H4 (cell line): ENCODE measurements around the gene CAV3. TPM values are rescaled to one million over a fixed set of nuclear protein-coding genes. Genes with fewer than 3 reads are reported as not detected.

ENCODE experiments used
- DNase-seq: peaks from one replicate; pipeline ENCODE4 v3.0.0-alpha.2; 2015; ENCODE audit warnings: low spot score
- total RNA-seq: library from RNA; depleted of rRNA; stranded (reverse); fragments of >200 nt; shearing (Covaris generic); gene quantifications from 2 replicates; pipeline ENCODE4 v1.2.3, GENCODE V29; 2014; rRNA removed

Gene CAV3
- total RNA-seq, 1 experiment from 2014 or later: not detected

DNA sequence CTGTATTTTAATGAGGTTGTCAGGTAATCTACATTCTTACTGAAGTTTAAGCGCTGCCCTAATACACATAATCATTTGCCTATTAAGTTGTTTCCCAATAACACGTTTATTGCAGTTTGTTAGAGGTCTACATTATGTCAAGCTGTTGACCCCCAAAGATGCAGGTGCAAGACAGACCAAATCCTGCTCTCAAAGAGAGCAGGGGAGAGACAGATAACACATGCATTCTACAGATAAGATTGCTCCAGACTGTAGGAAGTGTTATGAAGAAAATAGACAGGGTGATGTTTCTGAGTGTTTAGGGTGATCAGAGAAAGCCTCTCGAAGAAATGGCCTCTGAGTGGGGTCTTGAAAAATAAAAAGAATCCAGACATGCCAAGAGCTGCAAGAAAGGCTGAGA lies 60.6 kb downstream of the CAV3 start:
- DNase-seq: no peak

Other genes with a start within 250 kb of the CAV3 start
- 12.0 and 13.7 TPM in 2 replicates for gene LMCD1, start 232.0 kb upstream of the CAV3 start, total RNA-seq
- gene SSUH2, start 89.0 kb upstream of the CAV3 start, total RNA-seq: 0.06 TPM in 1 of 2 replicates, not detected in the other
- gene OXTR, start 35.8 kb downstream of the CAV3 start, total RNA-seq: 0.12 and 0.27 TPM in 2 replicates
- 9.9 and 14.9 TPM in 2 replicates for gene RAD18, start 229.7 kb downstream of the CAV3 start, total RNA-seq